NCI-H526 treated with DMSO at 0.1 percent for 48 hours (cell line): ENCODE results near the gene TBC1D1.

Experiments
- DNase-seq: peaks from one replicate; lab custom pipeline; 2025; lab: John Stamatoyannopoulos, UW

TBC1D1 gene

DNA sequence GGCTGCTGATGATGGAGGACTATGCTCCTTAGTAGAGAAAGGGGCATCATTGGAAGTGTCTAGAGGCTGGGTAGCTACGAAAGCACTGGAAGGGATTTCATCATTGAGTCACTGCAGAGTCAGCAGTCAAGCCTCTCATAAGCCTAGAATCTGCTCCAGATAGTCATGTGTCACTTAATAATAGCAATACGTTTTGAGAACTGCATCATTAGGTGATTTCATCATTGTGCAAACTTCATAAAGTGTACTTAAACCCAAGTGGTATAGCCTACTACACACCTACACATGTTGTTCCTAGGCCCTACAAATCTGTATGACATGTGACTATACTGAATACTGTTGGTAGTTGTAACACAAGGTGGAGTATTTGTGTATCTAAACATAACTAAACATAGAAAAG, 234.9 kb downstream of the TBC1D1 start:
- no peak for DNase-seq

DNA sequence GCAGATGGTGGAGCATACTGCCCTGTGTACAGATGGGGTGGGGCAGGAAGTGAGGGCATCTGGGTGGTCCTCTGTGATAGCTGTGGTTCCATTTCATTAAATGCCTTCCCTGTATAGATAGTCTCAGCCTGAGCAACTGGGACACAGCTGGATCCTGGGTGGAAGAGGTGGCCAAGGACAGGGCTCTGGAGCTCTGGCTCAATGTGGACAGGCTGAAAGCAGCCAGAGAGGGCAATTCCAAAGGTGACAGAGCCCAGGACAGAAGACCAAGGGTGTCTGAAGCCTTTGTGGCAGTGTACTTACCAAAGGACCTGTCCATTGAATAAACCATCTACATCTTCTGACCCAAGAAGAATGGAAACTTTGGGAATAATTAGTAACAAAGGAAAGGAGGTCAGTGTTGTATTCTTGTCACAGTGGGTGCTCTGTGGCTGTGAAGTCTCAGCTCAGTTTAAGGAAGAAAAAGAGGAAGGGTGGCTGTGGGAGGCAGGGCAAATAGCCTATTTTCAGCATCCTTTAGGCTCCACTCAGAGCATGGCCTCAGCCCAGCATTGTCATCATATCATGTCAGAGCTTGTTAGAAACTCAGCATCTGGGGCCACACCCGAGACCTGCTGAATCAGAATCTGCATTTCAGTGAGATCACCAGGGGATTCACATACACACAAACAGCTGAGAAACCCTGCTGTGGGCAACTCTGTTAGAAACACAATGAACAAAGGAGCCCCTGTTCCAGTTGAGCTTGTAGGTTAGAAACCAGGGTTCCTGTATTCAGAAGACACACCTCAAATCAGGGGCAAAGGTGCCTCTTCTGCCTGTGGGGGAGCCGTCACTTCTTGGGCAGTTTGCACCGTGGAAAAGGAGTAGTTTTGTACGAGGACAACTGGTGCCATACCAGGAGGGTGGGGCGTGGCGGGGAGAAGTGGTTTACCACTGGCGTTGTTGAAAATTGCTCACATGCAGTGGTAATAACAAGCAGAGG, 237.9 kb downstream of the TBC1D1 start:
- no peak for DNase-seq

- no peak for DNase-seq
Measured at GRCh38 chr4:38129460-38130227, 238.8 kb downstream of the TBC1D1 start.

DNA sequence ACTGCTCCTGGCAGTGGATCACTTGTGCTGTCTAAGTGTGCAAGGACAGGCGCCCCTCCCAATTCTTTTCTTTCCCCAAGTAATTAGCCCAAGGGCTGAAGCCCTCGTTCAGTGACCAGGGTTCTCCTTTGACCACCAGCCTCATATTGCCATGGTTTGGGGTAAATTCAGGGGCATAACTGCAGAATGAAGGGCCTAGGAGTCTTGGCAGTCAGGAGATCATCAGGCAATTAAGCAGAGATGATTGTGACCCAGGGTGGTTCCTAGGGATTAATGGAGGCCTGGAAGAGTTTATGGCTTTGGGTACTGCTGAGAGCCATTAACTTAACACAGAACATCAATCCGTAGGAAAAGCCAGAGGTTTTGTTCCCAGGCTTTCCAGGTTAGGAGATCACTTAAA, 240.0 kb downstream of the TBC1D1 start:
- no peak for DNase-seq

DNA sequence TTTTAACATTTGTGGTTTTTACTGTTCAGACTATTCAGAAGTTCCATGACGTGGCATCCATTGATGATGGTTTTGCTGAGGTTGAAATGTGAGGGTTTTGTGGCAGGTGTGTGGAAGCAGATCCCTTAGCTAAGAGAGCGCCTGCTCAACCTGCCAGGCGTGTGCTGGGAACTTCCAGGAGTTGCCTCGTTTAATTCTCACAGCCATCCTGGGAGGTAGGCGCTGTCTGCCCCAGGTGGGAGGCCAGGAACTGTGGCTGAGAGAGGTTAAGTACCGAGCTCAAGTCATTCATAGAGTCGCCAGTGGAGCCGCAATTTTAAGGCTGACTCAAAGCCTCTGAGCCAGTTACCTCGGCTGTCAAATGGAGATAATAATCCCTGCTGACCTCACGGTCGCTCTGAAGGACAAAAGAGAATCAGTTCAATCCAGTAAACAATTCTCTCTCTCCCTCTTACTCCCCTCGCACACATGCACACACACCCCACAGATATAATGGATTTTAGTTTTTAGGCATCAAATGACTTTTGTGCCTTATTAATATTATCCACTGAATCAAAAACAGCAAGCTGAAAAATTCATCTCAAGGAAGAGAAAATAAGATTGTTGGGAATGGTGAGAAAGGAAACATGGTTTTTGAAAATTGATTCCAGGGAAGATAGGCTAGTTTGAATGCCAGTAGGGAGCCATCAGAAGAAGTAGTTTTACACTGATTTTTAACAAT, 240.6 kb downstream of the TBC1D1 start:
- no peak for DNase-seq

DNA sequence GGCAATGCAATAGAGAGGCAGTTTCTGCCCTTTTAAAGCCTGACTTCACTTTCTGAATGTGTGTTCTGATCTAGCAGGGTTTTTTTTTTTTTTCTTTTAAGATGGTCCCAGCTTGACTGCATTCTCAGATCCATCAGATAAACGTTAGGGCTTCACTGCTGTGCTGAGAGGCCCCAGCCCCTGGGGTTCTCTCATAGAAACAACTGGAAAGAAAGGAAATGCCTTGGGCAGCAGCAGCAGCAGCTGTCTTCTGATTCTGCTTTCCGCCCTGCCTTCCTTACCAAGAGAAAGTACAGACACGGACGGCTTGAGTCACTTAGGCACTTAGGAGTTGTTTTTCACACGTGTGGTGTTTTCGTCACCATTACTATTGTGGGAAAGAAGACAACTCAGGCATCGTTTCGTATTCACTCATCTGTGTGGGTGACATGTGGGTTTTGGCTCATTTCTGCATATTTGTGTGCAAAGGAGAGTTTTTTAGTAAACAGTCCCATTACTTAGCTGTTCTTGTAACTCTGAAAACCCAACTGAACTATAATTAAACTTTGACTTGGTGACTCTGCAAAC, 241.3 kb downstream of the TBC1D1 start:
- no peak for DNase-seq

GRCh38 chr4:38132843-38133662, 242.2 kb downstream of the TBC1D1 start:
- DNase-seq = no peak

DNA sequence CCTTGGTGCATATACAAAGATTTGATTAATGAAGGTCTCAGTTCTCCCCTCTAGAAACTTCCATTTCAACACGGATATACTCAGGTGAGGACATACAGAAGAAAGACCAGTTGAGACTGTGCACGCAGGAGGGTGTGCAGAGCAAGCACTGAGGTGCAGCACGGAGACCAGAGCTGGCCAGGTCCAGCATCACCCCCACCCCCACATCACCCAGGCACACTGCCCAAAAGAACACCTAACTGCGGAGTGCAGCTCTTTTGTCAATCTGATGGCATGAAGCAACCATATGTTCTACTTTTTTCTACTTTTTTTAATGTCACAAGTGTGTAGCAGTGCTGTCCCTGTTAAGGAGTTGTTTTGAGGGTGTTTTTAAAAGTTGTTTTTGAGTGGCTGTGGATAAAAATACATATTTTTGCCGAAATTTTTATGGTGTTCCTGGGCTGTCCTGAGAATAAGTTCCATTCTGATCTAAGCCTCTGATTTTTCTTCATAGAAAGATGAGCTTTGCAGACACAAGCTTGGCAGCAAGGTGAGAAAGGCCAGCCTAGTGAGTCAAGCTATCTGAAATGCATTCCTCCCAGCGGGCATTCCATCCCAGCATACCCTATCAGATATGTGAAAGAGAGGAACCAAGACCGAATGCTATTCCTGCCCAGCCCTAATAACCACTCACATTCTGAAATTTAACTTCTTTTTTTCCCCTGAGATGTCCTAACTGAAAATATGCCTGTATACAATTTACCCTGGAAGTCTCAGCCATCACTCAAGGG, 243.0 kb downstream of the TBC1D1 start:
- no peak for DNase-seq

DNA sequence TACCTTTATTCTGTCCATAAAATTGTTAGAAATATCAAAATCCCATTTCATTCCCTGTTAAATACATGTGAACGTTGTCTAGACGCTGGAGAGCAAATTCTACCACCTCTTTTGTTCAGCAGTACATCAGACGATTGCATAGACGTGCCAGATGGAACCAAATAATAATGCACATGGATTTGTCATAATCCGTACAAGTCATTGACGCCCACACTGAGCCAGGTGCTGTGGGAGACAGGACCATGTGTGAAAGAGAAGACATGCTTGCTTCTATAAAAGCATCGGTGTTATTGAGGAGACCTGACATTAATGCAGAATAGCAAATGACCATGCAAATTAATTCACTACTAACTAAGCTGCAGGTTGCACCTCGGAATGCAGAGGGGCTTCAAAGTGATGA, 244.3 kb downstream of the TBC1D1 start:
- DNase-seq = no peak

- DNase-seq = no peak
Measured at GRCh38 chr4:38136604-38137003, 245.7 kb downstream of the TBC1D1 start.

GRCh38 chr4:38137080-38137479, 246.2 kb downstream of the TBC1D1 start:
- no peak for DNase-seq

- no peak for DNase-seq
Measured at GRCh38 chr4:38138363-38138762, 247.5 kb downstream of the TBC1D1 start.

DNA sequence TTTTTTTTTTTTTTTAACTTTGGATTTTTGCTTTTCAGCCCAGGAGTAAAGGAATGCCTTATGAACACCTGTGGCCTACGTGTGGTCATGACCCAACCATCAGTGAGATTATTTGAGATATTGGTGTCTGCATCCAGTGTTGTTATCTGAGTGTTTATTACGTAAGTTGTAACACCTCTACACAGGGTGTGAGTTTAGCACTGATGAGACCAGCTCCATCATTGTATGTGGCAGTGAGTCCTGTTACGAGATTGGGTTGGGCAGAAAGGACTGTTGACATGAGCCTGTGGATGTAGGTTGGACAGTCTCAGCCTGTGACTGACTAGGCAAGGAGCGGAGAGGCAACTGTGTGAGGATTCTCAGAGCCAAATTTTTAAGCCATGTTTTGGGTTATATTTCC, 248.3 kb downstream of the TBC1D1 start:
- DNase-seq = no peak

GRCh38 chr4:38140643-38141203, 249.8 kb downstream of the TBC1D1 start:
- no peak for DNase-seq

DNA sequence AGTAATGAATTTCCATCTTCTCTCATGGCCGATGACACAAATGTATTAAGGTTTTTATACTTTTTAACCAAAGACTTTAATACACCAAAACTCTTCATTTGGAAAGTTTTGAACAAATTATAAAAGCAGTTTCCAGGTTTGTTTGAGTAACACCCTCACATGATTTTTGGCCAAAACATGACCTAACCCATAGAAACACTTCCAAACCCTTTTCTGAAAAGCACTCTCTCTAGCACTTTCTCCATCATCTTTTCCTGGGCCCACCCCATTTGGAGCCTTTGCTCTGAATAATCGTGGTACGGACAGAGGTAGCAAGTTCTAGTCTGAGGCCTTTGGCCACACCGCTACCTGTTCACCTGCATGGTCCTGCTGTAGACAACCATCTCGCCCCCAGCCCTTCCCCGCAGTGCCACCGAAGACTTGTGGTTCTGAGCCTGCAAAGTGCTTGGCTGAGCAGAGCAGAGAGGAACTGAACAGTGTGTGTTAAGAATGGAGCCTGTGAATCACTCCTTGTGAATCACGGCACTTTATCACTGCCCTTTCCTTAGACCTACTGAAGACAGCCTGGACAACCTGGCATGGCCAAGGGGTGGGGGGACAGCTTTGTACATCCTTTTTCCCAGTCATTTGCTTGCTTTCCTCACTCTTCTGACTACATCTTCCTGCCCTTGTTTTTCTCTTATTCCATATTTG, 251.1 kb downstream of the TBC1D1 start:
- DNase-seq = no peak

DNA sequence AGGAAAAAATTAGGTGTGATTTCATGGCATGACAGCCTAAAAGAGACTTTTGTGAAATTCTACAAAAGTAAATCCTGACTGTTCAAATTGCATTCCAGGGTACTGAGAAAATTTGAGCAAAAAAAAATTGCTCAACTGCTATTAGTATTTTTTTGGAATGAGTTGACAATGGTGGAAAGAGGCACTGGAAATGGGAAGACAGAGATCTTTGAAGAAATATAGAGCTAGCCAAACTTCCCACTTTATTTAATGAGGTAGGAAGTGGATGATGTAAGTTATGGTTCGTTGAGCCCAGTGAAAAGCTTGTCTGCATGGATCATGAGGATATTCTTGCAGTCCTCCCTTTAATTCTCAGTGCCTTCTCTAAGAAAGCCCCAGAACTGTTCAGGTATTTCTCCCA, 253.1 kb downstream of the TBC1D1 start:
- DNase-seq = no peak

DNA sequence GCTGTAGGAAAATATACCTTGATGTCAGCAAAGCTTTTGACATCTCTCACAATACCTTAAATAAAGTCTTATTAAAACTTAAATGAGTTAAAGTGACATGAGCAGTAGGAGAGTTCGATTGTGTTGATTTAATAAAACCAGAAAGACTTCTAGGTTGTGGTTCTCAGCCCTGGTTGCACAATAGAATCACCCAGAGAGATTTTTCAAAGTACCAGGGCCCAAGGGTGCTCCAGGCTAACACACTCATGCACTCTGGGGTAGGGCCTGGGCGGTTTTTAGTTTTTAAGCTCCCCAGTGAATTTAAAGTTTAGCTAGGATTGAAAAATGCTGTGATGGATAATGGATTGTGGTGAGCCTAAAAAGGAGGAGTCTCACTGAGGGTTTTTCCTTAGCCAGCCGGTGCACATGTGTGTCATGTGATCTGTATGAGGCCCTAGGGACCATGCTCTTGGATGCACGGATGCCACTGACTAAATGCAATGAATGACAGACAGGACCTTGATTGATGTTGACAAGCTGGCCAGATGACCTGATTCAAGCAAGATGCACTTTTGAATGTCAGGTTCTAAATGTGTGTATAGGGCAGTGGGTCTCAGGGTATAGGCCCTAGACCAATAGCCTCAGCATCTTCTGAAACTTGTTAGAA, 254.3 kb downstream of the TBC1D1 start:
- no peak for DNase-seq

DNA sequence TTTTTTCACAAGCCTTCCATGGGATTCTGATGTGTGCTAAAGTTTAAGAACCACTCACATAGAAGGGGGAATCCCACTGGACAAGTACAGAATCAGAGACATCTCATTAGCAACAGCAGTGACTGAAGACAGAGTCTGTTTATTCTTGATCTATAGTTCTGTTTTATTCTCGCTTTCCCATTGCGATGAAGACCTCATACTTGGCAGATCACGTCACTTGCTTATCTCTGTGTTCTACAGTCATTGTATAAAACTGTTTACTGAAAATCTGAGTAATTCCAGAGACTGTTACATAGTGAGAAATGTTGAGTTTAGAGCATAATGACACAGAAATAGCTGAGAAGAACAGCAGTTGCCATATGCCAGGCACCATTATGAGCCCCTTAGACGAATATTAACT, 254.9 kb downstream of the TBC1D1 start:
- no peak for DNase-seq

GRCh38 chr4:38146383-38146782, 255.5 kb downstream of the TBC1D1 start:
- no peak for DNase-seq
